ENCODE measurements around the gene F2RL3. TPM values are rescaled to one million over a fixed set of nuclear protein-coding genes. Genes with fewer than 3 reads are reported as not detected.
A peak's percentile ranks its signal among the peaks of the same experiment; 100 is the strongest.

Gene F2RL3
- total and polyA plus RNA-seq, 9 of the 15 experiments (the other 6 are each of a cell fraction or from before 2014, with no cell fraction given) = 1.4 to 27.6 (median 11.9) TPM

DNA sequence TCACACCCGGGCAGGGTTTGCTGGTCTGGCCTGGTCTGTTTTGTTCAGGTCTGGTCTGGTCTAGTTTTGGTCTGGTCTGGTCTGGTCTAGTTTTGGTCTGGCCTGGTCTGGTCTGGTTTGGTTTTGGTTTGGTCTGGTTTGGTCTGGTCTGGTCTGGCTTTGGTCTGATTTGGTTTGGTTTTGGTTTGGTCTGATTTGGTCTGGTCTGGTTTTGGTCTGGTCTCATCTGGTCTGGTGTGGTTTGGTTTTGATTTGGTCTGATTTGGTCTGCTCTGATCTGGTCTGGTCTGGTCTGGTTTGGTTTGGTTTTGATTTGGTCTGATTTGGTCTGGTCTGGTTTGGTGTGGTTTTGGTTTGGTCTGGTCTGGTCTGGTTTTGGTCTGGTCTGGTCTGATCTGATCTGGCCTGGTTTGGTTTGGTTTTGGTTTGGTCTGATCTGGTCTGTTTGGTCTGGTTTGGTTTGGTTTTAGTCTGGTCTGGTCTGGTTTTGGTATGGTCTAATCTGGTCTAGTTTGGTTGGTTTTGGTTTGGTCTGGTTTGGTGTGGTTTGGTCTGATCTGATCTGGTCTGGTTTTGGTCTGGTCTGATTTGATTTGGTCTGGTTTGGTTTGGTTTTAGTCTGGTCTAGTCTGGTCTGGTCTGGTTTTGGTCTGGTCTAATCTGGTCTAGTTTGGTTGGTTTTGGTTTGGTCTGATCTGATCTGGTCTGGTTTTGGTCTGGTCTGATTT is 14.4 kb upstream of the F2RL3 start (continued):
- TF ChIP-seq, protein P1, sequence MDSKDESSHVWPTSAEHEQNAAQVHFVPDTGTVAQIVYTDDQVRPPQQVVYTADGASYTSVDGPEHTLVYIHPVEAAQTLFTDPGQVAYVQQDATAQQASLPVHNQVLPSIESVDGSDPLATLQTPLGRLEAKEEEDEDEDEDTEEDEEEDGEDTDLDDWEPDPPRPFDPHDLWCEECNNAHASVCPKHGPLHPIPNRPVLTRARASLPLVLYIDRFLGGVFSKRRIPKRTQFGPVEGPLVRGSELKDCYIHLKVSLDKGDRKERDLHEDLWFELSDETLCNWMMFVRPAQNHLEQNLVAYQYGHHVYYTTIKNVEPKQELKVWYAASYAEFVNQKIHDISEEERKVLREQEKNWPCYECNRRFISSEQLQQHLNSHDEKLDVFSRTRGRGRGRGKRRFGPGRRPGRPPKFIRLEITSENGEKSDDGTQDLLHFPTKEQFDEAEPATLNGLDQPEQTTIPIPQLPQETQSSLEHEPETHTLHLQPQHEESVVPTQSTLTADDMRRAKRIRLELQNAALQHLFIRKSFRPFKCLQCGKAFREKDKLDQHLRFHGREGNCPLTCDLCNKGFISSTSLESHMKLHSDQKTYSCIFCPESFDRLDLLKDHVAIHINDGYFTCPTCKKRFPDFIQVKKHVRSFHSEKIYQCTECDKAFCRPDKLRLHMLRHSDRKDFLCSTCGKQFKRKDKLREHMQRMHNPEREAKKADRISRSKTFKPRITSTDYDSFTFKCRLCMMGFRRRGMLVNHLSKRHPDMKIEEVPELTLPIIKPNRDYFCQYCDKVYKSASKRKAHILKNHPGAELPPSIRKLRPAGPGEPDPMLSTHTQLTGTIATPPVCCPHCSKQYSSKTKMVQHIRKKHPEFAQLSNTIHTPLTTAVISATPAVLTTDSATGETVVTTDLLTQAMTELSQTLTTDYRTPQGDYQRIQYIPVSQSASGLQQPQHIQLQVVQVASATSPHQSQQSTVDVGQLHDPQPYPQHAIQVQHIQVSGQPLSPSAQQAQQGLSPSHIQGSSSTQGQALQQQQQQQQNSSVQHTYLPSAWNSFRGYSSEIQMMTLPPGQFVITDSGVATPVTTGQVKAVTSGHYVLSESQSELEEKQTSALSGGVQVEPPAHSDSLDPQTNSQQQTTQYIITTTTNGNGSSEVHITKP (IDR thresholded peaks at IDR 0.05; ENCODE audit: partially characterized antibody) = peak; percentile 39
- no peak for TF ChIP-seq ZNF224 (CRISPR knock-in tag; IDR thresholded peaks at IDR 0.05)
- TF ChIP-seq KAT8 (IDR thresholded peaks at IDR 0.05; ENCODE audit: low read depth) = no peak
- TF ChIP-seq HDAC1 (IDR thresholded peaks at IDR 0.05) = 0 out of 4 replicates have a peak, but pooled peaks of 1 of the 2 experiments have one; percentile 14
- no peak for TF ChIP-seq MIER1 (IDR thresholded peaks at IDR 0.05; ENCODE audit: low read depth)
- 0 out of 2 replicates have a peak, but pooled peaks have one; percentile 22 for TF ChIP-seq EHMT2 (IDR thresholded peaks at IDR 0.05)
- peak; percentile 38; the same call in 1 of the 2 replicates for TF ChIP-seq NCOA1 (IDR thresholded peaks at IDR 0.05; ENCODE audit: low read depth)
- peak; percentile 63; the same call in 1 of the 2 replicates for TF ChIP-seq BCOR (IDR thresholded peaks at IDR 0.05)
- no peak for TF ChIP-seq RFX1 (IDR thresholded peaks at IDR 0.05)
- no peak for TF ChIP-seq ZFP1 (CRISPR knock-in tag; IDR thresholded peaks at IDR 0.05)
- TF ChIP-seq, protein P2, sequence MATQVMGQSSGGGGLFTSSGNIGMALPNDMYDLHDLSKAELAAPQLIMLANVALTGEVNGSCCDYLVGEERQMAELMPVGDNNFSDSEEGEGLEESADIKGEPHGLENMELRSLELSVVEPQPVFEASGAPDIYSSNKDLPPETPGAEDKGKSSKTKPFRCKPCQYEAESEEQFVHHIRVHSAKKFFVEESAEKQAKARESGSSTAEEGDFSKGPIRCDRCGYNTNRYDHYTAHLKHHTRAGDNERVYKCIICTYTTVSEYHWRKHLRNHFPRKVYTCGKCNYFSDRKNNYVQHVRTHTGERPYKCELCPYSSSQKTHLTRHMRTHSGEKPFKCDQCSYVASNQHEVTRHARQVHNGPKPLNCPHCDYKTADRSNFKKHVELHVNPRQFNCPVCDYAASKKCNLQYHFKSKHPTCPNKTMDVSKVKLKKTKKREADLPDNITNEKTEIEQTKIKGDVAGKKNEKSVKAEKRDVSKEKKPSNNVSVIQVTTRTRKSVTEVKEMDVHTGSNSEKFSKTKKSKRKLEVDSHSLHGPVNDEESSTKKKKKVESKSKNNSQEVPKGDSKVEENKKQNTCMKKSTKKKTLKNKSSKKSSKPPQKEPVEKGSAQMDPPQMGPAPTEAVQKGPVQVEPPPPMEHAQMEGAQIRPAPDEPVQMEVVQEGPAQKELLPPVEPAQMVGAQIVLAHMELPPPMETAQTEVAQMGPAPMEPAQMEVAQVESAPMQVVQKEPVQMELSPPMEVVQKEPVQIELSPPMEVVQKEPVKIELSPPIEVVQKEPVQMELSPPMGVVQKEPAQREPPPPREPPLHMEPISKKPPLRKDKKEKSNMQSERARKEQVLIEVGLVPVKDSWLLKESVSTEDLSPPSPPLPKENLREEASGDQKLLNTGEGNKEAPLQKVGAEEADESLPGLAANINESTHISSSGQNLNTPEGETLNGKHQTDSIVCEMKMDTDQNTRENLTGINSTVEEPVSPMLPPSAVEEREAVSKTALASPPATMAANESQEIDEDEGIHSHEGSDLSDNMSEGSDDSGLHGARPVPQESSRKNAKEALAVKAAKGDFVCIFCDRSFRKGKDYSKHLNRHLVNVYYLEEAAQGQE (IDR thresholded peaks at IDR 0.05; ENCODE audit: borderline replicate concordance) = peak; percentile 63
- TF ChIP-seq, protein P2 (CRISPR knock-in tag; IDR thresholded peaks at IDR 0.05; ENCODE audit: low read depth) = no peak
- no peak for TF ChIP-seq NR1H2 (CRISPR knock-in tag; IDR thresholded peaks at IDR 0.05)
- TF ChIP-seq KLF16 (IDR thresholded peaks at IDR 0.05) = peak; percentile 59
- TF ChIP-seq ZNF134 (CRISPR knock-in tag; conservative IDR thresholded peaks at IDR 0.05) = no peak
